Panc1 (cell line): ENCODE results near the gene DAPK2. TPM values are rescaled to one million over a fixed set of nuclear protein-coding genes. Genes with fewer than 3 reads are reported as not detected.

Source experiments
- ATAC-seq: fragments of 200-7000 bp; cut with Tn5 transposase; 2 replicates; pipeline ENCODE4 v1.9.1; 2020; ENCODE audit warnings: mild to moderate bottlenecking, moderate library complexity
- BruUV-seq: library from RNA; stranded (reverse); fragments of 400-500 nt; replicated peaks from 2 replicates; lab custom pipeline; 2021; lab: Mats Ljungman, UMichigan
- CTCF ChIA-PET: fragments of 300-600 bp; sonication (Branson Sonifier 250); formaldehyde crosslinking; loops from one replicate; lab custom pipeline; 2022; ENCODE audit warnings: antibody characterized with exemption; lab: Charles Lee
- POLR2A ChIA-PET: fragments of 300-600 bp; sonication (Branson Sonifier 250); formaldehyde crosslinking; loops from one replicate; lab custom pipeline; 2022; ENCODE audit warnings: antibody characterized with exemption; lab: Charles Lee
- DNase-seq: peaks from one replicate; pipeline ENCODE4 v3.0.0-alpha.2; 2010; ENCODE audit warnings: low read depth, low spot score
- H3K27ac ChIP-seq: 2 replicates; pipeline ENCODE4 v1.5.1; 2011; ENCODE audit warnings: mild to moderate bottlenecking, low read length, inconsistent platforms
- H3K27me3 ChIP-seq: fragments of 200-500 bp; sonication (Bioruptor generic); 2 replicates; pipeline ENCODE4 v1.6.0; 2014; ENCODE audit warnings: low read length, inconsistent platforms; ENCODE audit not compliant: control insufficient read depth, insufficient read depth
- H3K36me3 ChIP-seq: fragments of 200-500 bp; sonication (Bioruptor generic); 2 replicates; pipeline ENCODE4 v1.5.1; 2014; ENCODE audit warnings: inconsistent platforms, mild to moderate bottlenecking, low read length, moderate library complexity; ENCODE audit not compliant: control insufficient read depth, insufficient read depth
- H3K4me1 ChIP-seq: 2 replicates; pipeline ENCODE4 v1.5.1; 2011; ENCODE audit warnings: inconsistent platforms, mild to moderate bottlenecking, low read length, moderate library complexity; ENCODE audit not compliant: control insufficient read depth, insufficient read depth
- H3K4me3 ChIP-seq, 2 experiments: 2 replicates each; pipeline ENCODE4 v1.5.1; 2011 to 2012; ENCODE audit warnings: low read depth in 2 of 2, low read length in 2 of 2, mild to moderate bottlenecking in 2 of 2, inconsistent platforms in 1 of 2, moderate library complexity in 1 of 2
- H3K9me3 ChIP-seq: fragments of 200-500 bp; sonication (Bioruptor generic); 2 replicates; pipeline ENCODE4 v1.5.1; 2014; ENCODE audit warnings: low read depth, mild to moderate bottlenecking, inconsistent platforms, low read length, moderate library complexity; ENCODE audit not compliant: control insufficient read depth, insufficient read depth
- POLR2AphosphoS5 ChIP-seq: IDR thresholded peaks from 2 replicates; pipeline ENCODE4 v1.6.1; 2012; ENCODE audit warnings: mild to moderate bottlenecking, low read depth, low read length, moderate library complexity
- REST ChIP-seq, 2 experiments: IDR thresholded peaks; 2 replicates each; pipeline ENCODE4 v1.6.1; 2011 to 2012; ENCODE audit warnings: low read depth in 2 of 2, control low read depth in 1 of 2, low read length in 1 of 2, mild to moderate bottlenecking in 1 of 2, moderate library complexity in 1 of 2; ENCODE audit not compliant: insufficient read depth in 1 of 2
- SIN3A ChIP-seq: IDR thresholded peaks from 2 replicates; pipeline ENCODE4 v1.6.1; 2012; ENCODE audit warnings: low read depth, mild to moderate bottlenecking, low read length, moderate library complexity, borderline replicate concordance; ENCODE audit not compliant: insufficient read depth
- TCF7L2 ChIP-seq: IDR thresholded peaks from 2 replicates; pipeline ENCODE4 v1.6.1; 2011; ENCODE audit warnings: mild to moderate bottlenecking, low read depth, low read length, inconsistent platforms
- in situ Hi-C: cut with HindIII; loops from 2 replicates; pipeline ENCODE4 v1.10.0; 2016; ENCODE audit warnings: low sequenced_read_pairs, low pct_unique_long_range_greater_than_20kb
- intact Hi-C: fragments of 100-400 bp; cut with micrococcal nuclease; formaldehyde crosslinking; loops from one replicate; pipeline ENCODE4 v1.10.0; 2022; ENCODE audit not compliant: unreplicated experiment
- total RNA-seq: library from RNA; stranded (reverse); gene quantifications from one replicate; pipeline ENCODE4 v1.2.1, GENCODE V29; 2021; ENCODE audit not compliant: unreplicated experiment
- TF ChIP-seq, protein P1 (sequence below): fragments of 450-650 bp; IDR thresholded peaks from 2 replicates; pipeline ENCODE4 v1.5.1; 2017; ENCODE audit warnings: mild to moderate bottlenecking

DAPK2 gene
- total RNA-seq, 1 experiment from 2014 or later, result 10.2 TPM

GRCh38 chr15:64017591-64018163 lies 28.6 kb downstream of the DAPK2 start:
- ChIA-PET POLR2A (no interaction called here), CTCF (no interaction called here)
- no peak overlapping the region for H3K4me3 ChIP-seq
- DNase-seq (no peak), ATAC-seq (no peak)
- H3K36me3 ChIP-seq, result no peaks in the 10 kb centered on the region
- H3K27me3 ChIP-seq, result no peaks in the 10 kb centered on the region
- TF ChIP-seq POLR2AphosphoS5 (no peak), SIN3A (no peak), REST (IDR thresholded peaks at IDR 0.05; ENCODE audit: insufficient read depth in 1 of 2, low read depth in 2 of 2, low read length in 1 of 2) (no peak), TCF7L2 (no peak)
- TF ChIP-seq, protein P1, sequence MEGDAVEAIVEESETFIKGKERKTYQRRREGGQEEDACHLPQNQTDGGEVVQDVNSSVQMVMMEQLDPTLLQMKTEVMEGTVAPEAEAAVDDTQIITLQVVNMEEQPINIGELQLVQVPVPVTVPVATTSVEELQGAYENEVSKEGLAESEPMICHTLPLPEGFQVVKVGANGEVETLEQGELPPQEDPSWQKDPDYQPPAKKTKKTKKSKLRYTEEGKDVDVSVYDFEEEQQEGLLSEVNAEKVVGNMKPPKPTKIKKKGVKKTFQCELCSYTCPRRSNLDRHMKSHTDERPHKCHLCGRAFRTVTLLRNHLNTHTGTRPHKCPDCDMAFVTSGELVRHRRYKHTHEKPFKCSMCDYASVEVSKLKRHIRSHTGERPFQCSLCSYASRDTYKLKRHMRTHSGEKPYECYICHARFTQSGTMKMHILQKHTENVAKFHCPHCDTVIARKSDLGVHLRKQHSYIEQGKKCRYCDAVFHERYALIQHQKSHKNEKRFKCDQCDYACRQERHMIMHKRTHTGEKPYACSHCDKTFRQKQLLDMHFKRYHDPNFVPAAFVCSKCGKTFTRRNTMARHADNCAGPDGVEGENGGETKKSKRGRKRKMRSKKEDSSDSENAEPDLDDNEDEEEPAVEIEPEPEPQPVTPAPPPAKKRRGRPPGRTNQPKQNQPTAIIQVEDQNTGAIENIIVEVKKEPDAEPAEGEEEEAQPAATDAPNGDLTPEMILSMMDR, result no peak
- no peak overlapping the region for H3K27ac ChIP-seq
- BruUV-seq, result no TSS peak
- intact Hi-C loops, result no loop called here
- H3K4me1 ChIP-seq, result peaks cover 11% of the 10 kb centered on the region
- peaks cover 3% of the 10 kb centered on the region; the same call in 1 of the 2 replicates for H3K9me3 ChIP-seq
- in situ Hi-C loops, result no loop called here

- ChIA-PET CTCF (no interaction called here), POLR2A (no interaction called here)
- peak; percentile 79 for DNase-seq
- no TSS peak for BruUV-seq
- ATAC-seq, result peak; percentile 91
- in situ Hi-C loops (no loop called here), intact Hi-C loops (no loop called here)
- Histone ChIP-seq H3K36me3 (no peaks in the 10 kb centered on the region), H3K9me3 (peaks cover 3% of the 10 kb centered on the region; the same call in 1 of the 2 replicates), H3K4me1 (peaks cover 11% of the 10 kb centered on the region), H3K4me3 (no peak overlapping the region), H3K27ac (0 out of 2 replicates have a peak overlapping the region, but pooled peaks have one; percentile 19), H3K27me3 (no peaks in the 10 kb centered on the region)
- TF ChIP-seq POLR2AphosphoS5 (no peak), REST (IDR thresholded peaks at IDR 0.05; ENCODE audit: insufficient read depth in 1 of 2, low read depth in 2 of 2, low read length in 1 of 2) (no peak), SIN3A (no peak)
Observed at GRCh38 chr15:64017082-64017588, 29.1 kb downstream of the DAPK2 start.
